ENCODE data around the gene NOC4L. TPM values are rescaled to one million over a fixed set of nuclear protein-coding genes. Genes with fewer than 3 reads are reported as not detected.

Gene NOC4L
- total RNA-seq, 2 experiments from 2014 or later: 31.0 to 47.6 TPM

- ChIA-PET POLR2A (no interaction called here), CTCF (ENCODE audit: unreplicated experiment) (interaction anchor here (0.6 kb wide), 1 partner anchor 123 kb away, joined by 3 read pairs; no protein-coding TSS in a partner anchor)
- Histone ChIP-seq H3K79me2 (ENCODE audit: insufficient read depth, low read depth, low read length) (no peaks in the 10 kb centered on the region), H3K27ac (ENCODE audit: low read depth, low read length, poor library complexity, severe bottlenecking) (no peak overlapping the region), H3K36me3 (ENCODE audit: insufficient read depth, low read length) (no peaks in the 10 kb centered on the region), H3K4me2 (ENCODE audit: low read length) (no peak overlapping the region), H4K20me1 (ENCODE audit: insufficient read depth, low read length) (no peaks in the 10 kb centered on the region), H2AFZ (ENCODE audit: low read length) (no peak overlapping the region), H3K4me1 (ENCODE audit: insufficient read depth, low read length, poor library complexity, severe bottlenecking) (no peaks in the 10 kb centered on the region), H3K9me2 (ENCODE audit: insufficient read depth, low read length) (no peaks in the 10 kb centered on the region), H3K9me3 (ENCODE audit: low read length) (no peaks in the 10 kb centered on the region), H3K4me3 (ENCODE audit: low read depth, low read length, poor library complexity, severe bottlenecking) (no peak overlapping the region)
- no TSS peak for BruUV-seq (replicated peaks)
- no peak for DNase-seq (ENCODE audit: low spot score)
- TF ChIP-seq CTCF (conservative IDR thresholded peaks at IDR 0.05; ENCODE audit: low read length): no peak
- TF ChIP-seq EZH2phosphoT487 (IDR thresholded peaks at IDR 0.05; ENCODE audit: borderline replicate concordance, low read depth, low read length): no peak
- intact Hi-C loops (cut with micrococcal nuclease; ENCODE audit: unreplicated experiment): no loop called here
Measured at GRCh38 chr12:132187646-132188450, 43.6 kb downstream of the NOC4L start.

DNA sequence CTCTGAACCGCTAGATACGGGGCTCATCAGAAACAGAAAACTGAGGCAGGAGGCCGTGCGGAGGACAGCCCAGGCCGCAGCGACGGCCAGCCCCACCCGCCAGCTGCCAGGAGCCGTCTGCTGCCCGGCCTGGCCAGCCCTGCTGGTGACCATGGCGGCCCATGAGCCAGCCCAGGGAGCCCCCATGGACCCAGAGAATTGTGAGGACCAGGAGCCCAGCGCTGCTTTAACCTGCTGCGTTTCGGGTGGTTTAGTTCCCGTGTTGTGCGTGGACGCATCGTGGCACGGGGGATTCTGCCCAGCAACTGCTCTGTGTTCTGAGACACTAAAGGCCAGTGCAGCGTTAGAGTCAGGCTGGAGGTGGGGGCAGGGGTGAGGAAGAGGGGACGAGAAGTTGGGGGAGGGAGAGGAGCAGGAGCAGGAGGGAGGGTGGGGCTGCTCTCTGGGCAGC is 44.2 kb downstream of the NOC4L start:
- no peak for DNase-seq (ENCODE audit: low spot score)
- H3K9me3 ChIP-seq (ENCODE audit: low read length): no peaks in the 10 kb centered on the region
- CTCF ChIA-PET (ENCODE audit: unreplicated experiment): interaction anchor here (0.6 kb wide), 1 partner anchor 986 kb away, joined by 3 read pairs; no protein-coding TSS in a partner anchor
- no peak overlapping the region for H3K27ac ChIP-seq (ENCODE audit: low read depth, low read length, poor library complexity, severe bottlenecking)
- H3K9me2 ChIP-seq (ENCODE audit: insufficient read depth, low read length): no peaks in the 10 kb centered on the region
- H3K79me2 ChIP-seq (ENCODE audit: insufficient read depth, low read depth, low read length): no peaks in the 10 kb centered on the region
- no peak overlapping the region for H3K4me3 ChIP-seq (ENCODE audit: low read depth, low read length, poor library complexity, severe bottlenecking)
- no peaks in the 10 kb centered on the region for H3K36me3 ChIP-seq (ENCODE audit: insufficient read depth, low read length)
- TF ChIP-seq EZH2phosphoT487 (IDR thresholded peaks at IDR 0.05; ENCODE audit: borderline replicate concordance, low read depth, low read length): no peak
- no peak for TF ChIP-seq CTCF (conservative IDR thresholded peaks at IDR 0.05; ENCODE audit: low read length)
- no peaks in the 10 kb centered on the region for H4K20me1 ChIP-seq (ENCODE audit: insufficient read depth, low read length)
- intact Hi-C loops (cut with micrococcal nuclease; ENCODE audit: unreplicated experiment): no loop called here
- H2AFZ ChIP-seq (ENCODE audit: low read length): no peak overlapping the region
- H3K4me1 ChIP-seq (ENCODE audit: insufficient read depth, low read length, poor library complexity, severe bottlenecking): no peaks in the 10 kb centered on the region
- POLR2A ChIA-PET: no interaction called here
- H3K4me2 ChIP-seq (ENCODE audit: low read length): no peak overlapping the region
- no TSS peak for BruUV-seq (replicated peaks)

DNA sequence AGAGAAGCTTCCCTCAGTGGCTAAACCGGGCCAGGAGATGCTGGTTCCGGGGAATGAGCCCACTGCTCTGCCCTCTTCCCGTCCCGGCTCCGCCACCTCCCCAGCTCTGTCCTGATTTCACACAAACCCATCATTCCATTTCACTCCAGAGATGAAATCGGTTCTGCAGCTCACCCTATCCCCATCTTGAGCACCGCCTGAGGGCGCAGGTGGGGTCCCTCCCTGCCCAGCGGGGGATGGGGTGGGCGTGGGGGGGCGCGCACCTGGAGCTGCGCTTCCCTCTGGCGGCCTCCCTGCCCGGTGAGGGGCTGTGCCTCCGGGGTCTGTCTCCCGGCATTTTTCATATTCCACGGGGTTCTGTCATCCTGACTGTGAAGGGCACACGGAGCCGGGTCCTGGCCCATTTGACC is 44.7 kb downstream of the NOC4L start:
- Histone ChIP-seq H3K4me1 (ENCODE audit: insufficient read depth, low read length, poor library complexity, severe bottlenecking) (no peaks in the 10 kb centered on the region), H3K4me2 (ENCODE audit: low read length) (0 out of 2 replicates have a peak overlapping the region, but pooled peaks have one; percentile 41), H3K36me3 (ENCODE audit: insufficient read depth, low read length) (no peaks in the 10 kb centered on the region), H3K9me3 (ENCODE audit: low read length) (no peaks in the 10 kb centered on the region), H4K20me1 (ENCODE audit: insufficient read depth, low read length) (no peaks in the 10 kb centered on the region), H3K4me3 (ENCODE audit: low read depth, low read length, poor library complexity, severe bottlenecking) (no peak overlapping the region), H3K27ac (ENCODE audit: low read depth, low read length, poor library complexity, severe bottlenecking) (no peak overlapping the region), H3K79me2 (ENCODE audit: insufficient read depth, low read depth, low read length) (no peaks in the 10 kb centered on the region), H2AFZ (ENCODE audit: low read length) (no peak overlapping the region), H3K9me2 (ENCODE audit: insufficient read depth, low read length) (no peaks in the 10 kb centered on the region)
- no peak for DNase-seq (ENCODE audit: low spot score)
- CTCF ChIA-PET (ENCODE audit: unreplicated experiment): interaction anchor here (0.6 kb wide), 1 partner anchor 986 kb away, joined by 3 read pairs; no protein-coding TSS in a partner anchor
- BruUV-seq (replicated peaks): no TSS peak
- POLR2A ChIA-PET: no interaction called here
- intact Hi-C loops (cut with micrococcal nuclease; ENCODE audit: unreplicated experiment): no loop called here
- TF ChIP-seq EZH2phosphoT487 (IDR thresholded peaks at IDR 0.05; ENCODE audit: borderline replicate concordance, low read depth, low read length) (no peak), CTCF (conservative IDR thresholded peaks at IDR 0.05; ENCODE audit: low read length) (no peak)
